HG02798 (cell line): Measurements from ENCODE around the gene ALG1.
"Not testable (repeated sequence)": the region's sequence is repeated elsewhere in the genome, so short reads cannot be mapped to it uniquely, and the experiment has no call there.

Experiments
- ATAC-seq: cut with Tn5 transposase; IDR thresholded peaks from one replicate; pipeline ENCODE4 v1.9.1; 2021; ENCODE audit warnings: mild to moderate bottlenecking; ENCODE audit not compliant: unreplicated experiment, poor library complexity

ALG1 gene

GRCh38 chr16:5097061-5097469 lies 25.4 kb downstream of the ALG1 start:
- ATAC-seq = not testable (repeated sequence)

- ATAC-seq = peak; percentile 100
These were observed 26.0 kb downstream of the ALG1 start, which contains the start of gene EEF2KMT for GRCh38 chr16:5097470-5098220. Gene EEF2KMT, minus strand, starts transcription at chr16:5097795. Its CDS starts 56 bp downstream, at chr16:5097739.

GRCh38 chr16:5098221-5099159 lies 26.8 kb downstream of the ALG1 start:
- ATAC-seq = not testable (repeated sequence)

GRCh38 chr16:5099174-5099573 lies 27.5 kb downstream of the ALG1 start:
- ATAC-seq = not testable (repeated sequence)

GRCh38 chr16:5103296-5104032 lies 31.8 kb downstream of the ALG1 start:
- not testable (repeated sequence) for ATAC-seq

GRCh38 chr16:5105039-5105438 lies 33.4 kb downstream of the ALG1 start:
- ATAC-seq = not testable (repeated sequence)

- no peak for ATAC-seq
These were observed 37.0 kb downstream of the ALG1 start for GRCh38 chr16:5108505-5109158.

GRCh38 chr16:5110933-5111332 lies 39.3 kb downstream of the ALG1 start:
- not testable (repeated sequence) for ATAC-seq

GRCh38 chr16:5116780-5117295 lies 45.2 kb downstream of the ALG1 start:
- ATAC-seq = not testable (repeated sequence)

GRCh38 chr16:5117300-5118087 lies 45.9 kb downstream of the ALG1 start:
- not testable (repeated sequence) for ATAC-seq

- ATAC-seq = not testable (repeated sequence)
These were observed 59.9 kb downstream of the ALG1 start for GRCh38 chr16:5131467-5132004.

- not testable (repeated sequence) for ATAC-seq
These were observed 61.4 kb downstream of the ALG1 start for GRCh38 chr16:5132915-5133600.

- not testable (repeated sequence) for ATAC-seq
These were observed 63.3 kb downstream of the ALG1 start for GRCh38 chr16:5134739-5135452.
